HepG2 (cell line): ENCODE results near the gene ZNF254. TPM values are rescaled to one million over a fixed set of nuclear protein-coding genes. Genes with fewer than 3 reads are reported as not detected.
A peak's percentile ranks its signal among the peaks of the same experiment; 100 is the strongest.

Experiments used
- AHR ChIP-seq: IDR thresholded peaks from 2 replicates; pipeline ENCODE4 v1.6.1; 2018; ENCODE audit warnings: missing genetic modification reagents, missing compliant biosample characterization
- ARID4A ChIP-seq: sonication (generic); formaldehyde crosslinking; IDR thresholded peaks from 2 replicates; pipeline ENCODE4 v1.5.0; 2020; ENCODE audit warnings: mild to moderate bottlenecking, missing genetic modification reagents, borderline replicate concordance
- CSRNP1 ChIP-seq: sonication (generic); formaldehyde crosslinking; IDR thresholded peaks from 2 replicates; pipeline ENCODE4 v1.8.1; 2023; ENCODE audit warnings: mild to moderate bottlenecking, missing genetic modification reagents
- DZIP1 ChIP-seq: sonication (generic); formaldehyde crosslinking; IDR thresholded peaks from 2 replicates; pipeline ENCODE4 v1.5.0; 2020; ENCODE audit warnings: mild to moderate bottlenecking, missing genetic modification reagents
- FOXP4 ChIP-seq: sonication (generic); formaldehyde crosslinking; IDR thresholded peaks from 2 replicates; pipeline ENCODE4 v1.4.0; 2020; ENCODE audit warnings: missing genetic modification reagents
- KMT2A ChIP-seq: sonication (generic); formaldehyde crosslinking; IDR thresholded peaks from 2 replicates; pipeline ENCODE4 v1.4.0; 2020; ENCODE audit warnings: missing genetic modification reagents
- MZF1 ChIP-seq: sonication (generic); formaldehyde crosslinking; IDR thresholded peaks from 2 replicates; pipeline ENCODE4 v1.8.1; 2023; ENCODE audit warnings: mild to moderate bottlenecking, missing genetic modification reagents, borderline replicate concordance
- TERF1 ChIP-seq: sonication (generic); formaldehyde crosslinking; IDR thresholded peaks from 2 replicates; pipeline ENCODE4 v1.8.0; 2022; ENCODE audit warnings: mild to moderate bottlenecking, missing genetic modification reagents, moderate library complexity
- TGIF2 ChIP-seq: IDR thresholded peaks from 2 replicates; pipeline ENCODE4 v1.6.1; 2016; ENCODE audit warnings: control low read depth, missing compliant biosample characterization
- ZBTB44 ChIP-seq: sonication (generic); formaldehyde crosslinking; IDR thresholded peaks from 2 replicates; pipeline ENCODE4 v1.4.0; 2020; ENCODE audit warnings: missing genetic modification reagents
- ZNF577 ChIP-seq: sonication (generic); formaldehyde crosslinking; IDR thresholded peaks from 2 replicates; pipeline ENCODE4 v1.4.0; 2020; ENCODE audit warnings: mild to moderate bottlenecking, low read depth, missing genetic modification reagents, borderline replicate concordance
- ZSCAN25 ChIP-seq: sonication (generic); formaldehyde crosslinking; IDR thresholded peaks from 2 replicates; pipeline ENCODE4 v1.8.0; 2022; ENCODE audit warnings: mild to moderate bottlenecking, missing genetic modification reagents
- ZZZ3 ChIP-seq: sonication (generic); formaldehyde crosslinking; IDR thresholded peaks from 2 replicates; pipeline ENCODE4 v1.4.0; 2020; ENCODE audit warnings: missing genetic modification reagents, mild to moderate bottlenecking, borderline replicate concordance
- polyA plus RNA-seq, 8 experiments: library from polyadenylated mRNA; depleted of rRNA in 3 of 8; stranded (reverse) in 7 of 8; unstranded in 1 of 8; fragments of >200 nt; fragmentation: Illumina TruSeq in 4 of 8; extraction: Trizol in 4 of 8; gene quantifications; 2 replicates each; pipeline versions ENCODE4 v1.2.1 to v1.2.3, GENCODE V29; 2011 to 2016; ENCODE audit warnings: low read depth in 4 of 8, missing spikeins in 1 of 8, mixed read lengths in 1 of 8; ENCODE audit not compliant: insufficient read depth in 1 of 8
- total RNA-seq, 5 experiments: library from RNA; depleted of rRNA; stranded (reverse); fragments of >200 nt; fragmentation: Illumina TruSeq; extraction: Trizol; gene quantifications; 2 replicates each; pipeline ENCODE4 v1.2.3, GENCODE V29; 2016; ENCODE audit warnings: low read depth in 1 of 5
- TF ChIP-seq, protein P1 (sequence below): sonication (generic); formaldehyde crosslinking; IDR thresholded peaks from 2 replicates; pipeline ENCODE4 v1.5.0; 2020; ENCODE audit warnings: missing genetic modification reagents

The ZNF254 gene
- total and polyA plus RNA-seq, 2 of the 13 experiments (the other 11 are each of a cell fraction or from before 2014, with no cell fraction given), result 2.6 to 4.6 TPM

DNA sequence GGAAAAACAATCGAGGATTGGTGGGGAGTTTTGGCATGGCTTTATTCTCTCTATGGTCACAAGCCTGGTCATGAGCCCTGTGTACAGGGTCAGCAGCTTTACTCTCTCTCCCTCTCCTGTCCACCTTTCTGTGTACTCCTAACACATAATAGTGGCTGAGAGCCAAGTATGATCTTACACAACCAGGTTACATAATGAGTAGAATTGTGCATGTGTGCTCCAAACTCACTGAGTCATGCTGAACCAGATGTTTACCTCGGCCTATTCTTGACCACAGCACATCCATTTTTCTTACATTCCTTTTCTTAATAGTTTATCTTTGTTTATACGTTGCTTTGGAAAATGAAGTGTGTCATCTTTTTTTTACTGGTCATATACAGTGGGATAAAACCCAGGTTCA, 53.1 kb downstream of the ZNF254 start (continued):
- TF ChIP-seq DZIP1 (CRISPR knock-in tag), result no peak
- no peak for TF ChIP-seq AHR (CRISPR knock-in tag)
- TF ChIP-seq ZBTB44 (CRISPR knock-in tag), result no peak
- TF ChIP-seq, protein P1, sequence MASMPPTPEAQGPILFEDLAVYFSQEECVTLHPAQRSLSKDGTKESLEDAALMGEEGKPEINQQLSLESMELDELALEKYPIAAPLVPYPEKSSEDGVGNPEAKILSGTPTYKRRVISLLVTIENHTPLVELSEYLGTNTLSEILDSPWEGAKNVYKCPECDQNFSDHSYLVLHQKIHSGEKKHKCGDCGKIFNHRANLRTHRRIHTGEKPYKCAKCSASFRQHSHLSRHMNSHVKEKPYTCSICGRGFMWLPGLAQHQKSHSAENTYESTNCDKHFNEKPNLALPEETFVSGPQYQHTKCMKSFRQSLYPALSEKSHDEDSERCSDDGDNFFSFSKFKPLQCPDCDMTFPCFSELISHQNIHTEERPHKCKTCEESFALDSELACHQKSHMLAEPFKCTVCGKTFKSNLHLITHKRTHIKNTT (CRISPR knock-in tag), result no peak
- TF ChIP-seq CSRNP1 (CRISPR knock-in tag), result no peak
- TF ChIP-seq TERF1, result no peak
- peak; percentile 62 for TF ChIP-seq FOXP4 (CRISPR knock-in tag)
- no peak for TF ChIP-seq ARID4A (CRISPR knock-in tag)
- TF ChIP-seq ZNF577 (CRISPR knock-in tag), result no peak
- TF ChIP-seq ZZZ3 (CRISPR knock-in tag), result no peak
- no peak for TF ChIP-seq KMT2A (CRISPR knock-in tag)
- 0 out of 2 replicates have a peak, but pooled peaks have one; percentile 70 for TF ChIP-seq TGIF2 (CRISPR knock-in tag)
- no peak for TF ChIP-seq ZSCAN25
- TF ChIP-seq MZF1, result no peak
